ENCODE measurements around the gene FBXO24.

- no peak for TF ChIP-seq CTCF (conservative IDR thresholded peaks at IDR 0.05; ENCODE audit: low read length)
- TF ChIP-seq EZH2phosphoT487 (IDR thresholded peaks at IDR 0.05; ENCODE audit: borderline replicate concordance, low read depth, low read length): no peak
These were observed 38.1 kb downstream of the FBXO24 start for GRCh38 chr7:100623951-100624824.
